GM19193 (cell line): ENCODE results near the gene KRTAP5-4.

ENCODE experiments used
- POLR2A ChIP-seq: IDR thresholded peaks from 4 replicates; pipeline ENCODE4 v1.6.1; 2011; ENCODE audit not compliant: insufficient read depth, insufficient read length; ENCODE audit errors: extremely low read depth

Gene KRTAP5-4

GRCh38 chr11:1654388-1655167 is 32.6 kb upstream of the KRTAP5-4 start:
- no peak for TF ChIP-seq POLR2A

- no peak for TF ChIP-seq POLR2A
These were observed 31.8 kb upstream of the KRTAP5-4 start for GRCh38 chr11:1653541-1654387.

- no peak for TF ChIP-seq POLR2A
These were observed 31.0 kb upstream of the KRTAP5-4 start for GRCh38 chr11:1652771-1653540.

GRCh38 chr11:1652442-1652770 is 30.5 kb upstream of the KRTAP5-4 start:
- TF ChIP-seq POLR2A = no peak

GRCh38 chr11:1652026-1652425 is 30.1 kb upstream of the KRTAP5-4 start:
- no peak for TF ChIP-seq POLR2A

- no peak for TF ChIP-seq POLR2A
These were observed 29.6 kb upstream of the KRTAP5-4 start for GRCh38 chr11:1651411-1651980.

- TF ChIP-seq POLR2A = no peak
These were observed 29.0 kb upstream of the KRTAP5-4 start for GRCh38 chr11:1650918-1651262.

GRCh38 chr11:1650034-1650917 is 28.3 kb upstream of the KRTAP5-4 start:
- TF ChIP-seq POLR2A = no peak

GRCh38 chr11:1648653-1649420 is 26.9 kb upstream of the KRTAP5-4 start:
- no peak for TF ChIP-seq POLR2A

GRCh38 chr11:1647901-1648652 is 26.1 kb upstream of the KRTAP5-4 start:
- TF ChIP-seq POLR2A = no peak

- no peak for TF ChIP-seq POLR2A
These were observed 23.5 kb upstream of the KRTAP5-4 start for GRCh38 chr11:1645357-1645821.

- no peak for TF ChIP-seq POLR2A
These were observed 22.8 kb upstream of the KRTAP5-4 start for GRCh38 chr11:1644601-1645356.

- TF ChIP-seq POLR2A = no peak
These were observed 21.3 kb upstream of the KRTAP5-4 start for GRCh38 chr11:1643146-1643690.
